Activated naive CD4-positive, alpha-beta T cell treated with anti-CD3 and anti-CD28 coated beads, Interleukin-2, amount 50 U/mL, for 72 hours (primary cell): ENCODE measurements around the gene DGKI. TPM values are rescaled to one million over a fixed set of nuclear protein-coding genes. Genes with fewer than 3 reads are reported as not detected.

ENCODE experiments used
- ATAC-seq, 2 donors: fragments of 150-1000 bp; cut with Tn5 transposase; 2 replicates each; pipeline ENCODE4 v1.10.0; 2021; ENCODE audit warnings: mild to moderate bottlenecking in 2 of 2, moderate library complexity in 2 of 2
- DNase-seq, 2 donors: peaks; one replicate each; pipeline ENCODE4 v3.0.0; 2021 to 2022; ENCODE audit warnings: low spot score in 2 of 2
- H3K27ac Mint-ChIP-seq, 2 donors: one replicate each; pipeline ENCODE4 v1.8.0; 2022; ENCODE audit warnings: mild to moderate bottlenecking in 2 of 2, mixed read lengths in 2 of 2
- H3K36me3 Mint-ChIP-seq, 2 donors: one replicate each; pipeline ENCODE4 v1.8.0; 2022; ENCODE audit warnings: mixed read lengths in 2 of 2
- H3K9me3 Mint-ChIP-seq, 2 donors: one replicate each; pipeline ENCODE4 v1.8.0; 2022; ENCODE audit warnings: mixed read lengths in 2 of 2
- total RNA-seq, 2 donors: library from RNA; stranded (reverse); gene quantifications; one replicate each; pipeline ENCODE4 v1.2.3, GENCODE V29; 2022

The DGKI gene
- total RNA-seq, 2 donors from 2014 or later, result 0.71 to 16.8 TPM

- peaks cover 9 to 12% of the 10 kb centered on the region in 2 donors for H3K9me3 Mint-ChIP-seq
- ATAC-seq (no peak), DNase-seq (no peak)
- no peak overlapping the region for H3K27ac Mint-ChIP-seq
- H3K36me3 Mint-ChIP-seq, result no peaks in the 10 kb centered on the region
Observed at GRCh38 chr7:137501562-137501961, 345.2 kb downstream of the DGKI start.

- DNase-seq (no peak), ATAC-seq (no peak)
- Mint-ChIP-seq H3K36me3 (peaks cover 5 to 23% of the 10 kb centered on the region in 2 donors), H3K27ac (no peak overlapping the region), H3K9me3 (peaks cover 19 to 27% of the 10 kb centered on the region in 2 donors)
Observed at GRCh38 chr7:137492889-137493288, 353.9 kb downstream of the DGKI start.

- DNase-seq, result no peak
- ATAC-seq, result no peak
- H3K9me3 Mint-ChIP-seq, result peaks cover 17% of the 10 kb centered on the region in 2 donors
- peaks cover 5 to 15% of the 10 kb centered on the region in 2 donors for H3K36me3 Mint-ChIP-seq
- no peak overlapping the region for H3K27ac Mint-ChIP-seq
Observed at GRCh38 chr7:137489880-137490279, 356.9 kb downstream of the DGKI start.

GRCh38 chr7:137488038-137488437 lies 358.7 kb downstream of the DGKI start:
- ATAC-seq (no peak), DNase-seq (no peak)
- Mint-ChIP-seq H3K27ac (no peak overlapping the region), H3K36me3 (peaks cover under 1 to 2% of the 10 kb centered on the region in 2 donors), H3K9me3 (peaks cover 3 to 6% of the 10 kb centered on the region in 2 donors)

GRCh38 chr7:137485818-137486217 lies 361.0 kb downstream of the DGKI start:
- no peaks in the 10 kb centered on the region for H3K36me3 Mint-ChIP-seq
- DNase-seq (no peak), ATAC-seq (no peak)
- no peak overlapping the region for H3K27ac Mint-ChIP-seq
- H3K9me3 Mint-ChIP-seq, result peaks cover 3 to 8% of the 10 kb centered on the region in 2 donors

GRCh38 chr7:137484326-137484725 lies 362.4 kb downstream of the DGKI start:
- Mint-ChIP-seq H3K9me3 (peaks cover 5 to 8% of the 10 kb centered on the region in 2 donors), H3K36me3 (no peaks in the 10 kb centered on the region), H3K27ac (no peak overlapping the region)
- DNase-seq (no peak), ATAC-seq (no peak)

GRCh38 chr7:137482466-137482865 lies 364.3 kb downstream of the DGKI start:
- Mint-ChIP-seq H3K9me3 (peaks cover 5 to 8% of the 10 kb centered on the region in 2 donors), H3K36me3 (no peaks in the 10 kb centered on the region), H3K27ac (no peak overlapping the region)
- no peak for DNase-seq
- ATAC-seq, result no peak

GRCh38 chr7:137480824-137481365 lies 365.9 kb downstream of the DGKI start:
- no peak for ATAC-seq
- peaks cover 5 to 8% of the 10 kb centered on the region in 2 donors for H3K9me3 Mint-ChIP-seq

GRCh38 chr7:137480401-137480800 lies 366.4 kb downstream of the DGKI start:
- no peak for ATAC-seq
- H3K36me3 Mint-ChIP-seq, result no peaks in the 10 kb centered on the region

More at GRCh38 chr7:137480824-137481365, 365.9 kb downstream of the DGKI start:
- no peak for DNase-seq
- no peaks in the 10 kb centered on the region for H3K36me3 Mint-ChIP-seq
- H3K27ac Mint-ChIP-seq, result no peak overlapping the region

GRCh38 chr7:137476937-137477336 lies 369.8 kb downstream of the DGKI start:
- Mint-ChIP-seq H3K36me3 (no peaks in the 10 kb centered on the region), H3K9me3 (peaks cover 0 to 5% of the 10 kb centered on the region in 2 donors), H3K27ac (no peak overlapping the region)
- DNase-seq, result no peak
- ATAC-seq, result no peak

More at GRCh38 chr7:137480401-137480800, 366.4 kb downstream of the DGKI start:
- peaks cover 5 to 8% of the 10 kb centered on the region in 2 donors for H3K9me3 Mint-ChIP-seq
- DNase-seq, result no peak
- no peak overlapping the region for H3K27ac Mint-ChIP-seq

GRCh38 chr7:137475966-137476365 lies 370.8 kb downstream of the DGKI start:
- ATAC-seq, result no peak
- no peak for DNase-seq
- Mint-ChIP-seq H3K9me3 (peaks cover 0 to 4% of the 10 kb centered on the region in 2 donors), H3K27ac (no peak overlapping the region), H3K36me3 (no peaks in the 10 kb centered on the region)

- H3K27ac Mint-ChIP-seq, result no peak overlapping the region
Observed at GRCh38 chr7:137474540-137475026, 372.2 kb downstream of the DGKI start.

GRCh38 chr7:137471128-137471527 lies 375.6 kb downstream of the DGKI start:
- DNase-seq (no peak), ATAC-seq (no peak)
- Mint-ChIP-seq H3K9me3 (no peaks in the 10 kb centered on the region), H3K36me3 (no peaks in the 10 kb centered on the region), H3K27ac (no peak overlapping the region)

More at GRCh38 chr7:137474540-137475026, 372.2 kb downstream of the DGKI start:
- no peak for ATAC-seq
- Mint-ChIP-seq H3K9me3 (no peaks in the 10 kb centered on the region), H3K36me3 (no peaks in the 10 kb centered on the region)
- no peak for DNase-seq

GRCh38 chr7:137469858-137470257 lies 376.9 kb downstream of the DGKI start:
- ATAC-seq, result no peak
- Mint-ChIP-seq H3K27ac (no peak overlapping the region), H3K9me3 (no peaks in the 10 kb centered on the region), H3K36me3 (no peaks in the 10 kb centered on the region)
- DNase-seq, result no peak

- H3K27ac Mint-ChIP-seq, result no peak overlapping the region
- DNase-seq (no peak), ATAC-seq (no peak)
- H3K9me3 Mint-ChIP-seq, result no peaks in the 10 kb centered on the region
- H3K36me3 Mint-ChIP-seq, result no peaks in the 10 kb centered on the region
Observed at GRCh38 chr7:137469191-137469811, 377.5 kb downstream of the DGKI start.

GRCh38 chr7:137462847-137463246 lies 383.9 kb downstream of the DGKI start:
- peak in 1 of 2 donors; percentile 22 for ATAC-seq
- no peak for DNase-seq
- Mint-ChIP-seq H3K27ac (no peak overlapping the region), H3K36me3 (no peaks in the 10 kb centered on the region), H3K9me3 (no peaks in the 10 kb centered on the region)

GRCh38 chr7:137462074-137462715 lies 384.6 kb downstream of the DGKI start:
- ATAC-seq, result no peak
- no peak overlapping the region for H3K27ac Mint-ChIP-seq

More at GRCh38 chr7:137462074-137462715, 384.6 kb downstream of the DGKI start:
- no peak for DNase-seq
- Mint-ChIP-seq H3K36me3 (no peaks in the 10 kb centered on the region), H3K9me3 (no peaks in the 10 kb centered on the region)
